DMS53 treated with DMSO at 0.1 percent for 48 hours (cell line): Measurements from ENCODE around the gene CFAP65.

Experiments
- DNase-seq: peaks from one replicate; lab custom pipeline; 2025; ENCODE audit not compliant: unreplicated experiment; lab: John Stamatoyannopoulos, UW

Gene CFAP65

DNA sequence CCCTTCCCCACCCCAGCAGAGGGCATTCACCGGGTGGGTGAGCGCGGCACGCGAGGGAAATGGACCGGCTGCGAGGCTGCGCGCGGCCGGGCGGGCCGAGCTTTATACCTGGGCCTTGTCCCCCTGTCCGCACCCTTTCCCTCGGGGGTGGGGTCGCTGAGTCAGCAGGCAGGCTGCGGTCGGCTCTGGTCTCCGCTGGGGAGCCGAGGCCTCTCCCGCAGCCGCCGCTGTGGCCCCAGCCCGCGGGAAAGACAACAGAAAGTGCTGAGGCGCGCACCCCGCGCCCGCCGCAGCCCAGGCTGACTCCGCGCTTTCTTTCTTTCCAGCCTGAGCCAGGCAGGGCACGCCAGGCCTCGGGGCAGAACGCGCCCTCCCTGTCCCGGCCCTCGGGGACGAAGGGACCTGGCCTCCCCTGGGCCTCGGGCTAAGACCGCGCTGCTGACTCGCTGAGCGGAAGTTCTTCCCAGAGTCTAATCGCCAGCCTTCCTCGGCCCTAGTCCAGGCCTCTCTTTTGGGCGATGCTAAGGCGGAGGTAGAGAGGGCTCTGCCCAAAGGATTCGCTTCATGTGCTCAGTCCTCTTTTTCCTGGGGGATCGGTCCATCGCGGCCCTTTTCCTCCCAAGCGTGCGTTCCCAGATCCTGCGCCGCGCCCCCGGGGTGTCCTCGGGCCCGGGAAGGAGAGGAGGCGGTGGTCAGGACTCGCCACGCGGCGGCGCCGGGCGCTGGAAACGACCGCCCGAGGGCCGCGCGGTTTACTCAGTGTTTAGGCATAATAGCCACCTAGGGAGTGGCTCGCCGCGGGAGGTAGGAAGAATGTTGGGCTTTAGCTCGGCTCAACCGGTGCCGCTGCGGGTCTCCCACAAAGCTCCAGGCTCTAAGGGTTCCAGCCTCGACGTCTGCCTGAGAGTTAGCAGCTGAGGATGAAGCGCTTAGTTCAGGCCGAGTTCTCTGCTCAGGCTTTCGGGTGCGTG, 47.7 kb downstream of the CFAP65 start, which contains the start of gene CRYBA2:
CRYBA2 (minus strand) TSS at position 78 of the 971 bp plus-strand sequence. CDS start 246 bp downstream, outside the sequence.
- DNase-seq = peak; percentile 26

DNA sequence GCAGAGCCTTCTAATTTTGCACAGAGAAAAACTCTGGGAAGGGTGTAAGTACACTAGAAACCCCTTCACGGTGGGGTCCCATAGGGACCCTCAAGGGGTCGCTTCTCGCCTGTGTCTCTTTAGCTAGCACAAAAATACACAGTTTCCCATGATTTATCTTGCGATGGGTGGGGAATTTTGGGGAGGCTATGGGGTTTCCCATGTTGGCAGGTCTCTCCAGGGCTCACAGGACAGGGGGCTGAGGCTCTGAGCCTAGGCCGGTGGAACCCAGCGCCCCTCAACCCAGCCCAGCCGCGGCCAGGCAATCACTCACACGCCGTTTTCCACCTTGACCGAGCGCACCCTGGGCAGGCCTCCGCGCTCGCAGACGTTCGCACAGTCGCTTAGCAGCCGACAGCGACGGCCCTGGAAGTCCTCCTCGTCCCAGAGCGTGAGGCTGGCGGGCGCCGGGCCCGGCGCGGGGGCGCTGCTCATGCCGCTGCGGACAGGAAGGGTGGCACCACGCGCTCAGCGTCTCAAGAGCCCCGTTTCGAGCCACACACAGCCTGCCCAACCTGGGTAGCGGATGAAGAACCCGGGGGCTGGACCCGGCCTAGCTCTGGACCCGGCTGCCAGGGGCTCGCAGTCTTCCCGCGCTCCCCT, 48.5 kb downstream of the CFAP65 start:
- no peak for DNase-seq

GRCh38 chr2:218992196-218992595, 49.1 kb downstream of the CFAP65 start:
- no peak for DNase-seq

DNA sequence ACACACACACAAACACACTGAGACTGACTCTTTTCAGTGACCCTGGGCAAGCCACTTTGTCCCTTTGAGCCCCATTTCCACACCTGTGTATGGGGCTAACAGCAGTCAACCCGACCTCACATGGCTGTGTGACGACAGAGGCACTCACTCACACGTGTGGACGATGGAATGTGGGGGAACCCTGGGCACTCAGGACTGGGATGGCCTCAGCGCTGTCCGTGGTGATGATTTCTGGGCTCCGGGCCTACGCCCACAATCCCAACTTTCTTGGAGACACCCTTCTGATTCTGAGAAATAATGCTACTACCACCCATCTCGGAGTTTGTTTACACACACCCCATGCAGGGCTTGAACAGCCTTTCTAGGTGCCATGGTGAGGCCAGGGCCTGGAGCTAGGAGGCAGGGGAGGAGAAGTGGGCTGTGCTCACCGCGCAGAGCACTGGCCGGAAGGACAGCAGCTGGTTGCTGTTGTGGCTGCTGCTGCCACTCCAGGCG, 49.6 kb downstream of the CFAP65 start:
- no peak for DNase-seq

DNA sequence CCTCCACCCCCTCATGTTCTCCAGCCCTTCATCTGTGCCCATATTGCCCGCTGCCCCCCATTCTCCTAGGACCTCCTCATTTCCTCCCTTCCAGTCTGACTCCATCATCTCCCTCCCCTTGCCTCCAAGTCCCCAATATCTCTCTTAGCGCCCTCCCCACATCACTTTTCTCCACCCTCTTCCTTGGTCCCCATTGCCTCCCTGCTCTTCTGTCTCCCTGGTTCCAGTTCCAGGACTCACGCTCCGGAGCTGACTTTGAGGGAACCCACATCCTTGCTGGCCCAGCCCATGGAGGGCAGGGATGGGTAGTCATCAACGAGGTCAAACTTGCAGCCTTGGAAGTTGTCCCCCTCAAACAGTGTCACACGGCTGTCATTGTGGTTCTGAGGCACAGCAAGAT, 50.7 kb downstream of the CFAP65 start:
- DNase-seq = no peak

DNA sequence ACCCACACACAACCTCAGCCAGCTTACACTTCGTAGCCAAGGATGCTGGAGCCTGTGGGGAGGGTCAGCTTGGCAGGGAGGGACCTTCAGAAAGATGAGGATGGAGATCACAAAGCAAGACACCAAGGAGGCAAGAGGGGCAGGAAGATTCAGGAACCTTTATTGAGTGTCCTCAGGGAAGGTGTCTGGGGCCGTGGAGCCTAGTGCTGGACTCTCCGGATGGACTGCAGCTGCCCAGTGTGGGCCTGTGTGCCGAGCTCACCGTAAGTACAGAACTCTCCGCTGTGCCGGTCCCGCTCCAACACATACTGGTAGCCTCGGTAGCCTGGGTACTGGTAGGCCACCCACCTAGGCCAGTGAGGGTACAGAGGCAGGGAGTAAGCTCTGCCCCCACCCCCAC, 51.3 kb downstream of the CFAP65 start:
- DNase-seq = no peak

- no peak for DNase-seq
Measured at GRCh38 chr2:218988650-218989049, 52.7 kb downstream of the CFAP65 start.

DNA sequence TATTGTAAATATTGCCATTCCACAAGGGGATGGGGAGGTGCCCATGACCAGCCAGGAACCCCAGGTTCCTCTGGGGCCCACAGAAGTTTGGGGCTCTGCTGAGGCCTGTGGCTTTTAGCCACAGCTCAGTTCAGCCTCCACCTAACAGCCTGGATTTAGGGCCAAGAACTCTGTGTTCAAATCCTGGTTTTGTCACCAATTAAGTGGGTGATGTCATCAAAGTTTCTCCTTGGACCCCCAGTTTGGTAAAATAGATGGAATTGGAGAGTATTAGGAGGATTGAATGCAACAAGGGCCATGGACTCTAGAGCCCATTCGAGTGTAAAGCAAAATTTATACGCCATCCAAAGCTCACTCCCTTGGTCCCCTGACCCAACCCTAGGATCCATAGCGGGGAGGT, 53.2 kb downstream of the CFAP65 start:
- DNase-seq = no peak

DNA sequence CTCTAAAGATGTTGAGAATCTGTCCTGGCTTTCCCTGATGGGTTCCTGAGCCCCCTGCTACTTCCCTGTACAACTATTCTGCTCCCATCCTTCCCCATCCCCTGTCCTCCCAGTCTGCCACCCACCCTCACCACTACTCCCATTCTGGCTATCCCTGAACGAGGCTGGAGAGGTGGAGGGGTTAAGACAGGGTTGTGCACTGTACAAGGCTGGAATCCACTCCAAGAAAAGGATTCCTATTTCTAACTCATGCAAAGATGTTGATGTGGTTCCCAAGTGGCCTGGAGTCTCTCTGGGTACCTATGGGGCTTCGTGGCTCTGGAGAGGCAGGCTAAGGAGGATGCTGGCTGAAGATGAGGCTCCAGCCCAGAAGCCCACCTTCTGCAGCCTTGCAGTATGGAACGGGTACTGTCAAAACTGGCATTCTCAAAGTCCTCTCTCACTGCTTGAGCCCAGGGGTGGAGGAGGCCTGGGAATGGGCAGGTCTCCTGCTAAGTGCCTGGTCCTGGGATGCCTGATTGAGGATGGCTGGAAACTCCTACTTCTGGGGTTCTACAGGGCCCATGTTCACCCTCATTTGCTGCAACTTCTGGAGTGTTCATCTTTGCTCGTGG, 55.1 kb downstream of the CFAP65 start:
- DNase-seq = no peak

DNA sequence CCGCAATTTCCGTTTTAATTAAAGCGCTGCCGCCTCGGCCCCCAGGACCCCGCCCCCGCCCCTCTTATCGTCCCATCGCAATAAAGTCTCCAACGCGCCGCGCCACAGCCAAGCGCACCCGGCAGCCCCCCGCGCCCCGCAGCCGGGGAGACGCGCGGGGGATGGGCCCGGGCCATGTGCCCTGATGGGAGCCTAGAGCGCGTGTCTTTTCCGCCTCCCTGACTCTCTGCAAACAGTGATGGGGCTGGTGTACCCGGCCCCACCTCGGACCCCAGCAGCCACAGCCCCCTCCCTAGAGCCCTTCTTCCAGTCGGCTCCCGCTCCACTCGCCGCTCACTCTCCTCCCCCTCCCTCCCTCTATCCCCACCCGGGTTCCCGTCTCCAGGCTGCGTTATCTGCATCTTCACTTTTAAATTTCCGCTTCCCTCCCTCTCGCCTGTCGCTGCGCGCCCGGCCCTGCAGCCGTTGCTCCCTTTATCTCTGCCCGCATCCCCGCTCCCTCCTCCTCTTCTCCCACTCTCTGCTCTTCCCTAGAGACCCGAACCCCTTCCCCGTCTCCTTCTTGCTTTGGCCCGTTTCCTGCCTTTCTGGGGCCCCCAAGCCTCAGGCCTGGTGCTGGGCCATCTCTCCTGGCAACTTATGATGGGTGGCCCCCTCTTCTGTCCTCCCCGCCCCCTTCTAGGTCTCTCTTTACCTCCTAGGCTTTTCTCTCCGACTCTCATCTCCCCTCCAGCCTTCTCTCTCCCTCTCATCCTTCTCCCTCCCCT, 55.8 kb downstream of the CFAP65 start:
- no peak for DNase-seq

DNA sequence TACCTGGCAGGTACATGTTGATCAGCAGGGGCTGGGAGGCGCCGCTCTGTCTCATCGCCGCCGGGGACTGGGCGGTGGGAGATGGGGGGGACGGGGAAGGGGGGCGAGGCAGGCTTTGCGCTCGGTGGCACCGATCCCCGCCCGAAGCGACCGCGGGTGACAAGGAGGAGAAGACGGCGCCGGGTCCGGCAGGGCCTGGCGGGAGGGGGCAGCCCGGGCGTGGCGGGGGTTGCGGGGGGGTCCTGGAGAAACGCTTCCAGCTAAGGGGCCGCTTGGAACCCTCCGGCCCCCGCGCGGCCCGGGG, 56.3 kb downstream of the CFAP65 start, which contains the start of gene FEV:
FEV (minus strand) TSS at position 164 of the 304 bp plus-strand sequence; CDS start at position 55, 109 bp downstream.
- no peak for DNase-seq

- DNase-seq = peak; percentile 34
Measured at GRCh38 chr2:218984239-218985020, 56.9 kb downstream of the CFAP65 start.

DNA sequence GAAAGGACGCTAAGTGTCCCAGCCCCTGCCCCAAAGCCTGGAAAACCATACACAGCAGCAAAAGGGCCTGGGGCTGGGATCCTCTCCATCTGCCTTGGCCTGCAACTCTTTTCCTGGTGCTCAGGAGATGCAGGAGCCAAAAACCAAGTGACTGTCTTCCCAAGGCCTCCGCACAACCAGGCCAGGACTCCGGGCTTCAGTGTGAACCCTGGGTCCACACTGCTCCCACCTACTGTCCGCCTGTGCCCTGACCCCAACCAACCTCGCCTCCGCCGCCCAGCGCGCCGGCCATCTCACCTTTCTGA, 57.4 kb downstream of the CFAP65 start:
- DNase-seq = no peak

DNA sequence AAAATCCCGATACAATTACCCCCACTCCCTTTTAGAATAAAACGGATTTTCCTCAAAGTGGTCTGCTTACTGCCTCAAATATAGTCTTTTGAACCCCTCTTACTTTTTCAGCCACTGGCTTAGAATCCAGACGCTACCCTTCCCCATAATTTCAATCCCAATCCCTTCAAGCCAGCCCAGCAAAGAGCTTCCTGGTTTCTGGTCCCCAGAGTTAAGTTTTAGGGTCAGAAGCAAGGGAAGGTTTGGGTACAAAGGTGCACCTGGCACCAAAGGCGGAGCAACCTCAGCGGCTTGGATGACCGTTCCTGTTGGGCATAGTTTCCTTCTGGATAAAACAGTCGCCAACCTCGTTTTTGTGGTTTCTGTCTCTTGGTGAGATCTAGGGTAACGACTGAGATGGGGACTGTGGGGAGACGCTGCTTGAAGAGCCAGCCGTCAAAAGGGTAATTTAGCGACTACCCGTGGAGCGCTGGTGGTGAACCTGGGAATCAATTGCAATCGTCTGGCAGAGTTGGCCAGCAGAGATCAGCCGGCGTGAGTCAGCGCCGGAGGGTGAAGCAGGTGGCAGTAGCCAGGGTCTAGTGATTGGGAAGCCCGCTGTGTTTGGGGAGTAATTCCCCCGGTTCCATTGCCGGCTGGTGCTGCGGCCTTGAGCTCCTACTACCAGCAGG, 57.9 kb downstream of the CFAP65 start:
- DNase-seq = peak; percentile 17

DNA sequence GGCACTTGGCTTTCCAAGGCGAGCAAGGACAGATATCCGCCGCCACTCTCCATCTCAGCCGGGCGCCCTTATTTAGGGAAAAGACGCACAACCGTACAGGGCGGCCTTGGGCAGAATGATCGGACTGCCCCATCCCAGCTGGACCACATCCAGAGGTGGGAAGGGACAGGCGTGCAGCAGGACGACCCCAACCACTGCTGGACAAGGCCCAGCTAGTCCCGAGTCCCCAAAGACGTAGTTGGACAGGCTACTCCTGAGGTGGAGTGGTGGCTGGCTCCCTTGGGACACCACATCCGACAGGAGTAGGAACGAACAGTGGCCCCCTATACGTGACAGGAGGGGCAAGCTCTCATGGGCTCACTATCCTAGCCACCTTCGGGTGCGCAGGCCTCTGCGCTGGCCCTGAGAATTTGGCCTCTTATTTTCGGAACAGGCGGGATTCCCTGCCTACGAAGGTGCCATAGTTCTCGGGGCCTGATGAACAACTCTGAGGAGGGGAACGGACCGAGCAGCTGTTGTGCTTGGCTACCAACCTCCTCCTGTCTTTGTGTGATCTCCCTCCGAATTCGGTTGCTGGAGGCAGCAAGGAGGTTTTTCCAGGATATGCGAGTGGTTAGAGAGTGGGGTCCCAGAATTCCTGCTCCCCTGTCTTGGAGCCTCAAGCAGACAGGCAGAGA, 58.6 kb downstream of the CFAP65 start:
- no peak for DNase-seq

GRCh38 chr2:218981881-218982585, 59.3 kb downstream of the CFAP65 start:
- no peak for DNase-seq

- no peak for DNase-seq
Measured at GRCh38 chr2:218981390-218981880, 59.9 kb downstream of the CFAP65 start.

DNA sequence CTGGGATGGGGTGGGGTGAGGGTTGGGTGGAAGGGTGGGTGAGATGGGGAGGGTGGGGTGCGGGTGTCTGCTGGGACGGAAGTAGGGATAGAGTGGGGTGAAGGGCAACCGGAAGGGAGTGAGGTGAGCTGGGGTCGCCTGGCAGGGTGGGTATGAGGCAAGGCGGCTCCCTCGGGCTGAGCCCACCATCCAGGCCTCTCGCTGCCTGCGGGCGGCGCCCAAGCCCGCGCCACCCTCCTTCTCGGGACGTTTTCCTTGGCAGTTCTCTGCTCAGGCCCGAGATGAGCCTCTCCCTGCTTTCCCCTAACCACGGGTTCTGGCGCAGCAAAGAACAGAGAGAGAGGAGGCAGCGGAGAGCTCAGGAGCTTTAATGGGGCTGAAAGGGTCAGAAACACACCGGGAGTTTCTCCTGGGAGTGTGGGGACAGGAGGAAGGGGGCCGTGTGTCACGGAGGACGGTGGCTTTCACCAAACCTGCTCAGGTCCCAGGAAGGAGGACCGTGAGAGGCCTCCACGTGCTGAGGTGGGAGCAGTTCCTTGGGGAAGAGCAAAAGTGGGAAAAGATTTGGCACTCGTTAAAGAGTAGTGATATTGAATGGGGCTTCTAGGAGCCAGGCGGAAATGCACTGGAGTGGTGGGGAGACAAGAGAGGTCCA, 60.5 kb downstream of the CFAP65 start:
- peak; percentile 20 for DNase-seq
